CD4-positive, CD25-positive, alpha-beta regulatory T cell (primary cell): ENCODE measurements around the gene XRCC5. TPM values are rescaled to one million over a fixed set of nuclear protein-coding genes. Genes with fewer than 3 reads are reported as not detected.

Experiments
- ATAC-seq, 2 donors: fragments of 150-1000 bp; cut with Tn5 transposase; one replicate each; pipeline ENCODE4 v1.10.0; 2021; ENCODE audit warnings: low read depth in 2 of 2, moderate number of reproducible peaks in 2 of 2, moderate library complexity in 1 of 2
- DNase-seq, 3 donors: peaks; one replicate each; pipeline versions ENCODE4 v3.0.0 to v3.0.0-alpha.2; 2012 to 2022; ENCODE audit warnings: mixed read lengths in 1 of 3
- H3K27ac ChIP-seq: one replicate; pipeline ENCODE4 v1.7.0; 2013; ENCODE audit warnings: mild to moderate bottlenecking, low read length; ENCODE audit not compliant: insufficient read depth, poor library complexity, severe bottlenecking
- H3K27me3 ChIP-seq: one replicate; pipeline ENCODE4 v1.7.0; 2013; ENCODE audit warnings: low read length; ENCODE audit not compliant: control insufficient read depth, insufficient read depth
- H3K36me3 ChIP-seq: one replicate; pipeline ENCODE4 v1.7.0; 2013; ENCODE audit warnings: mild to moderate bottlenecking, low read length, moderate library complexity; ENCODE audit not compliant: control insufficient read depth, insufficient read depth
- H3K4me1 ChIP-seq: 2 replicates; pipeline ENCODE4 v1.7.0; 2013; ENCODE audit warnings: mild to moderate bottlenecking, low read length; ENCODE audit not compliant: insufficient read depth, control insufficient read depth, poor library complexity, severe bottlenecking
- H3K4me3 ChIP-seq: one replicate; pipeline ENCODE4 v1.7.0; 2013; ENCODE audit warnings: low read depth, mild to moderate bottlenecking, low read length, moderate library complexity
- H3K9me3 ChIP-seq, 2 experiments: 1 replicate in 1 of 2; 2 replicates in 1 of 2; pipeline ENCODE4 v1.7.0; 2013; ENCODE audit warnings: low read length in 2 of 2, mild to moderate bottlenecking in 1 of 2, moderate library complexity in 1 of 2; ENCODE audit not compliant: control insufficient read depth in 2 of 2
- H3K27ac Mint-ChIP-seq, 3 donors: one replicate each; pipeline ENCODE4 v1.8.0; 2020 to 2022; ENCODE audit warnings: mild to moderate bottlenecking in 3 of 3, mixed read lengths in 3 of 3, moderate library complexity in 2 of 3
- H3K27me3 Mint-ChIP-seq: one replicate; pipeline ENCODE4 v1.8.0; 2022; ENCODE audit warnings: mild to moderate bottlenecking, mixed read lengths
- H3K36me3 Mint-ChIP-seq: one replicate; pipeline ENCODE4 v1.8.0; 2020; ENCODE audit warnings: mixed read lengths
- H3K4me1 Mint-ChIP-seq, 4 donors: one replicate each; pipeline ENCODE4 v1.8.0; 2020 to 2022; ENCODE audit warnings: mixed read lengths in 4 of 4, mild to moderate bottlenecking in 1 of 4
- H3K4me3 Mint-ChIP-seq, 4 donors: one replicate each; pipeline ENCODE4 v1.8.0; 2020 to 2022; ENCODE audit warnings: mild to moderate bottlenecking in 4 of 4, mixed read lengths in 4 of 4, moderate library complexity in 3 of 4
- H3K9me3 Mint-ChIP-seq, 7 donors: one replicate each; pipeline ENCODE4 v1.8.0; 2020 to 2022; ENCODE audit warnings: mixed read lengths in 7 of 7, mild to moderate bottlenecking in 3 of 7, moderate library complexity in 2 of 7
- polyA plus RNA-seq, 4 donors: library from polyadenylated mRNA; unstranded; fragments of 300-500 nt; fragmentation: Illumina TruSeq; gene quantifications; one replicate each; pipeline ENCODE4 v1.2.3, GENCODE V29; 2021
- total RNA-seq: library from RNA; stranded (reverse); gene quantifications from one replicate; pipeline ENCODE4 v1.2.3, GENCODE V29; 2022

Gene XRCC5
- total RNA-seq (178 TPM), polyA plus RNA-seq (100 to 1,000 TPM; 272 to 336 (median 287) TPM)

- Histone ChIP-seq H3K36me3 (peaks cover 30% of the 10 kb centered on the region), H3K27ac (peak within 1 kb of the TSS; percentile 95), H3K27me3 (no peaks in the 10 kb centered on the region), H3K4me3 (peak within 1 kb of the TSS; percentile 98), H3K4me1 (peaks cover 47% of the 10 kb centered on the region), H3K9me3 (no peaks in the 10 kb centered on the region)
- Mint-ChIP-seq H3K36me3 (peaks cover 29% of the 10 kb centered on the region), H3K9me3 (no peaks in the 10 kb centered on the region), H3K4me1 (peaks cover 17 to 55% (median 45%) of the 10 kb centered on the region in 4 donors), H3K27me3 (peaks cover 4% of the 10 kb centered on the region), H3K27ac (peak within 1 kb of the TSS; percentile 99 to 100 (median 99)), H3K4me3 (peak within 1 kb of the TSS; percentile 98 to 100 (median 100))
- ATAC-seq (peak; percentile 78 to 82), DNase-seq (peak; percentile 95 to 98 (median 97))
These were observed at the start of gene XRCC5 for GRCh38 chr2:216108967-216109921. TSS of gene XRCC5 (plus strand) at chr2:216109348. CDS start at chr2:216109437, 89 bp downstream.

GRCh38 chr2:216064014-216064630, 45.0 kb upstream of the XRCC5 start:
- Histone ChIP-seq H3K9me3 (no peaks in the 10 kb centered on the region), H3K4me3 (no peak overlapping the region), H3K4me1 (peaks cover 6% of the 10 kb centered on the region), H3K36me3 (peaks cover 51% of the 10 kb centered on the region), H3K27ac (no peak overlapping the region), H3K27me3 (no peaks in the 10 kb centered on the region)
- H3K4me1 Mint-ChIP-seq, result peaks cover 9 to 24% (median 23%) of the 10 kb centered on the region in 4 donors
- peak overlapping the region in 1 of 3 donors; percentile 20 for H3K27ac Mint-ChIP-seq
- no peak for DNase-seq
- H3K9me3 Mint-ChIP-seq, result peaks cover 0 to 4% (median 0%) of the 10 kb centered on the region in 7 donors
- ATAC-seq, result no peak
- H3K27me3 Mint-ChIP-seq, result no peaks in the 10 kb centered on the region
- H3K4me3 Mint-ChIP-seq, result no peak overlapping the region
- H3K36me3 Mint-ChIP-seq, result peaks cover 25% of the 10 kb centered on the region

GRCh38 chr2:216064665-216065064, 44.5 kb upstream of the XRCC5 start:
- Histone ChIP-seq H3K36me3 (peaks cover 51% of the 10 kb centered on the region), H3K4me1 (peaks cover 6% of the 10 kb centered on the region), H3K27ac (no peak overlapping the region), H3K4me3 (no peak overlapping the region), H3K9me3 (no peaks in the 10 kb centered on the region), H3K27me3 (no peaks in the 10 kb centered on the region)
- H3K9me3 Mint-ChIP-seq, result no peaks in the 10 kb centered on the region
- no peaks in the 10 kb centered on the region for H3K27me3 Mint-ChIP-seq
- peaks cover 22% of the 10 kb centered on the region for H3K36me3 Mint-ChIP-seq
- peaks cover 13 to 24% (median 21%) of the 10 kb centered on the region in 4 donors for H3K4me1 Mint-ChIP-seq
- no peak overlapping the region for H3K4me3 Mint-ChIP-seq
- no peak overlapping the region for H3K27ac Mint-ChIP-seq
- ATAC-seq (no peak), DNase-seq (no peak)

- Mint-ChIP-seq H3K27me3 (no peaks in the 10 kb centered on the region), H3K4me1 (peaks cover 16 to 26% (median 25%) of the 10 kb centered on the region in 4 donors), H3K27ac (no peak overlapping the region), H3K4me3 (no peak overlapping the region), H3K36me3 (peaks cover 25% of the 10 kb centered on the region), H3K9me3 (no peaks in the 10 kb centered on the region)
- Histone ChIP-seq H3K9me3 (no peaks in the 10 kb centered on the region), H3K36me3 (peaks cover 52% of the 10 kb centered on the region), H3K27ac (no peak overlapping the region), H3K4me1 (peaks cover 6% of the 10 kb centered on the region), H3K27me3 (no peaks in the 10 kb centered on the region), H3K4me3 (no peak overlapping the region)
- DNase-seq (no peak), ATAC-seq (no peak)
These were observed 42.9 kb upstream of the XRCC5 start for GRCh38 chr2:216066230-216066629.

GRCh38 chr2:216069028-216069427, 40.1 kb upstream of the XRCC5 start:
- Histone ChIP-seq H3K36me3 (peaks cover 47% of the 10 kb centered on the region), H3K27me3 (no peaks in the 10 kb centered on the region), H3K4me3 (no peak overlapping the region), H3K4me1 (peaks cover 10% of the 10 kb centered on the region), H3K9me3 (no peaks in the 10 kb centered on the region), H3K27ac (no peak overlapping the region)
- H3K27me3 Mint-ChIP-seq, result no peaks in the 10 kb centered on the region
- no peak overlapping the region for H3K4me3 Mint-ChIP-seq
- H3K9me3 Mint-ChIP-seq, result no peaks in the 10 kb centered on the region
- H3K4me1 Mint-ChIP-seq, result peaks cover 21 to 38% (median 28%) of the 10 kb centered on the region in 4 donors
- ATAC-seq (no peak), DNase-seq (no peak)
- H3K36me3 Mint-ChIP-seq, result peaks cover 23% of the 10 kb centered on the region
- H3K27ac Mint-ChIP-seq, result peak overlapping the region in 1 of 3 donors; percentile 26

- Histone ChIP-seq H3K36me3 (peaks cover 39% of the 10 kb centered on the region), H3K27ac (no peak overlapping the region), H3K9me3 (no peaks in the 10 kb centered on the region), H3K4me3 (no peak overlapping the region), H3K27me3 (no peaks in the 10 kb centered on the region), H3K4me1 (peaks cover 19% of the 10 kb centered on the region)
- H3K36me3 Mint-ChIP-seq, result peaks cover 23% of the 10 kb centered on the region
- DNase-seq (no peak), ATAC-seq (no peak)
- no peaks in the 10 kb centered on the region for H3K27me3 Mint-ChIP-seq
- H3K9me3 Mint-ChIP-seq, result no peaks in the 10 kb centered on the region
- H3K4me1 Mint-ChIP-seq, result peaks cover 30 to 50% (median 39%) of the 10 kb centered on the region in 4 donors
- no peak overlapping the region for H3K27ac Mint-ChIP-seq
- H3K4me3 Mint-ChIP-seq, result no peak overlapping the region
These were observed 39.0 kb upstream of the XRCC5 start for GRCh38 chr2:216070195-216070594.

- no peaks in the 10 kb centered on the region for H3K9me3 ChIP-seq
- no peaks in the 10 kb centered on the region for H3K9me3 Mint-ChIP-seq
- no peaks in the 10 kb centered on the region for H3K27me3 Mint-ChIP-seq
- H3K36me3 Mint-ChIP-seq, result peaks cover 16% of the 10 kb centered on the region
- peak overlapping the region in 1 of 4 donors; percentile 71 for H3K4me3 Mint-ChIP-seq
- H3K27me3 ChIP-seq, result no peaks in the 10 kb centered on the region
- no peak overlapping the region for H3K27ac ChIP-seq
- peak overlapping the region in 1 of 3 donors; percentile 85 for H3K27ac Mint-ChIP-seq
- peaks cover 27 to 59% (median 48%) of the 10 kb centered on the region in 4 donors for H3K4me1 Mint-ChIP-seq
- no peak for ATAC-seq
- no peak for DNase-seq
- H3K36me3 ChIP-seq, result peaks cover 33% of the 10 kb centered on the region
- no peak overlapping the region for H3K4me3 ChIP-seq
- H3K4me1 ChIP-seq, result peaks cover 25% of the 10 kb centered on the region
These were observed 37.9 kb upstream of the XRCC5 start for GRCh38 chr2:216071111-216071851.
